Panc1 (cell line): Measurements from ENCODE around the gene SEMA3G. TPM values are rescaled to one million over a fixed set of nuclear protein-coding genes. Genes with fewer than 3 reads are reported as not detected.

Source experiments
- ATAC-seq: fragments of 200-7000 bp; cut with Tn5 transposase; 2 replicates; pipeline ENCODE4 v1.9.1; 2020; ENCODE audit warnings: mild to moderate bottlenecking, moderate library complexity
- BruUV-seq: library from RNA; stranded (reverse); fragments of 400-500 nt; replicated peaks from 2 replicates; lab custom pipeline; 2021; lab: Mats Ljungman, UMichigan
- CTCF ChIA-PET: fragments of 300-600 bp; sonication (Branson Sonifier 250); formaldehyde crosslinking; loops from one replicate; lab custom pipeline; 2022; ENCODE audit warnings: antibody characterized with exemption; lab: Charles Lee
- POLR2A ChIA-PET: fragments of 300-600 bp; sonication (Branson Sonifier 250); formaldehyde crosslinking; loops from one replicate; lab custom pipeline; 2022; ENCODE audit warnings: antibody characterized with exemption; lab: Charles Lee
- DNase-seq: peaks from one replicate; pipeline ENCODE4 v3.0.0-alpha.2; 2010; ENCODE audit warnings: low read depth, low spot score
- H3K27ac ChIP-seq: 2 replicates; pipeline ENCODE4 v1.5.1; 2011; ENCODE audit warnings: mild to moderate bottlenecking, low read length, inconsistent platforms
- H3K27me3 ChIP-seq: fragments of 200-500 bp; sonication (Bioruptor generic); 2 replicates; pipeline ENCODE4 v1.6.0; 2014; ENCODE audit warnings: low read length, inconsistent platforms; ENCODE audit not compliant: control insufficient read depth, insufficient read depth
- H3K36me3 ChIP-seq: fragments of 200-500 bp; sonication (Bioruptor generic); 2 replicates; pipeline ENCODE4 v1.5.1; 2014; ENCODE audit warnings: inconsistent platforms, mild to moderate bottlenecking, low read length, moderate library complexity; ENCODE audit not compliant: control insufficient read depth, insufficient read depth
- H3K4me1 ChIP-seq: 2 replicates; pipeline ENCODE4 v1.5.1; 2011; ENCODE audit warnings: inconsistent platforms, mild to moderate bottlenecking, low read length, moderate library complexity; ENCODE audit not compliant: control insufficient read depth, insufficient read depth
- H3K4me3 ChIP-seq, 2 experiments: 2 replicates each; pipeline ENCODE4 v1.5.1; 2011 to 2012; ENCODE audit warnings: low read depth in 2 of 2, low read length in 2 of 2, mild to moderate bottlenecking in 2 of 2, inconsistent platforms in 1 of 2, moderate library complexity in 1 of 2
- H3K9me3 ChIP-seq: fragments of 200-500 bp; sonication (Bioruptor generic); 2 replicates; pipeline ENCODE4 v1.5.1; 2014; ENCODE audit warnings: low read depth, mild to moderate bottlenecking, inconsistent platforms, low read length, moderate library complexity; ENCODE audit not compliant: control insufficient read depth, insufficient read depth
- POLR2AphosphoS5 ChIP-seq: IDR thresholded peaks from 2 replicates; pipeline ENCODE4 v1.6.1; 2012; ENCODE audit warnings: mild to moderate bottlenecking, low read depth, low read length, moderate library complexity
- SIN3A ChIP-seq: IDR thresholded peaks from 2 replicates; pipeline ENCODE4 v1.6.1; 2012; ENCODE audit warnings: low read depth, mild to moderate bottlenecking, low read length, moderate library complexity, borderline replicate concordance; ENCODE audit not compliant: insufficient read depth
- TCF7L2 ChIP-seq: IDR thresholded peaks from 2 replicates; pipeline ENCODE4 v1.6.1; 2011; ENCODE audit warnings: mild to moderate bottlenecking, low read depth, low read length, inconsistent platforms
- in situ Hi-C: cut with HindIII; loops from 2 replicates; pipeline ENCODE4 v1.10.0; 2016; ENCODE audit warnings: low sequenced_read_pairs, low pct_unique_long_range_greater_than_20kb
- intact Hi-C: fragments of 100-400 bp; cut with micrococcal nuclease; formaldehyde crosslinking; loops from one replicate; pipeline ENCODE4 v1.10.0; 2022; ENCODE audit not compliant: unreplicated experiment
- total RNA-seq: library from RNA; stranded (reverse); gene quantifications from one replicate; pipeline ENCODE4 v1.2.1, GENCODE V29; 2021; ENCODE audit not compliant: unreplicated experiment
- TF ChIP-seq, protein P1 (sequence below), 2 experiments: IDR thresholded peaks; 2 replicates each; pipeline ENCODE4 v1.6.1; 2011 to 2012; ENCODE audit warnings: low read depth in 2 of 2, control low read depth in 1 of 2, low read length in 1 of 2, mild to moderate bottlenecking in 1 of 2, moderate library complexity in 1 of 2; ENCODE audit not compliant: insufficient read depth in 1 of 2
- TF ChIP-seq, protein P2 (sequence below): fragments of 450-650 bp; IDR thresholded peaks from 2 replicates; pipeline ENCODE4 v1.5.1; 2017; ENCODE audit warnings: mild to moderate bottlenecking

SEMA3G gene
- total RNA-seq, 1 experiment from 2014 or later = 1.6 TPM

- Histone ChIP-seq H3K4me3 (no peak overlapping the region), H3K36me3 (no peaks in the 10 kb centered on the region), H3K27me3 (no peaks in the 10 kb centered on the region), H3K4me1 (no peaks in the 10 kb centered on the region), H3K9me3 (no peaks in the 10 kb centered on the region), H3K27ac (no peak overlapping the region)
- intact Hi-C loops = no loop called here
- BruUV-seq = TSS peak; percentile 53
- ChIA-PET CTCF (no interaction called here), POLR2A (no interaction called here)
- ATAC-seq = peak; percentile 26; the same call in 1 of the 2 replicates
- DNase-seq = no peak
- TF ChIP-seq POLR2AphosphoS5 (no peak), TCF7L2 (no peak), SIN3A (no peak)
- TF ChIP-seq, protein P1, sequence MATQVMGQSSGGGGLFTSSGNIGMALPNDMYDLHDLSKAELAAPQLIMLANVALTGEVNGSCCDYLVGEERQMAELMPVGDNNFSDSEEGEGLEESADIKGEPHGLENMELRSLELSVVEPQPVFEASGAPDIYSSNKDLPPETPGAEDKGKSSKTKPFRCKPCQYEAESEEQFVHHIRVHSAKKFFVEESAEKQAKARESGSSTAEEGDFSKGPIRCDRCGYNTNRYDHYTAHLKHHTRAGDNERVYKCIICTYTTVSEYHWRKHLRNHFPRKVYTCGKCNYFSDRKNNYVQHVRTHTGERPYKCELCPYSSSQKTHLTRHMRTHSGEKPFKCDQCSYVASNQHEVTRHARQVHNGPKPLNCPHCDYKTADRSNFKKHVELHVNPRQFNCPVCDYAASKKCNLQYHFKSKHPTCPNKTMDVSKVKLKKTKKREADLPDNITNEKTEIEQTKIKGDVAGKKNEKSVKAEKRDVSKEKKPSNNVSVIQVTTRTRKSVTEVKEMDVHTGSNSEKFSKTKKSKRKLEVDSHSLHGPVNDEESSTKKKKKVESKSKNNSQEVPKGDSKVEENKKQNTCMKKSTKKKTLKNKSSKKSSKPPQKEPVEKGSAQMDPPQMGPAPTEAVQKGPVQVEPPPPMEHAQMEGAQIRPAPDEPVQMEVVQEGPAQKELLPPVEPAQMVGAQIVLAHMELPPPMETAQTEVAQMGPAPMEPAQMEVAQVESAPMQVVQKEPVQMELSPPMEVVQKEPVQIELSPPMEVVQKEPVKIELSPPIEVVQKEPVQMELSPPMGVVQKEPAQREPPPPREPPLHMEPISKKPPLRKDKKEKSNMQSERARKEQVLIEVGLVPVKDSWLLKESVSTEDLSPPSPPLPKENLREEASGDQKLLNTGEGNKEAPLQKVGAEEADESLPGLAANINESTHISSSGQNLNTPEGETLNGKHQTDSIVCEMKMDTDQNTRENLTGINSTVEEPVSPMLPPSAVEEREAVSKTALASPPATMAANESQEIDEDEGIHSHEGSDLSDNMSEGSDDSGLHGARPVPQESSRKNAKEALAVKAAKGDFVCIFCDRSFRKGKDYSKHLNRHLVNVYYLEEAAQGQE (IDR thresholded peaks at IDR 0.05; ENCODE audit: insufficient read depth in 1 of 2, low read depth in 2 of 2, low read length in 1 of 2) = no peak
- TF ChIP-seq, protein P2, sequence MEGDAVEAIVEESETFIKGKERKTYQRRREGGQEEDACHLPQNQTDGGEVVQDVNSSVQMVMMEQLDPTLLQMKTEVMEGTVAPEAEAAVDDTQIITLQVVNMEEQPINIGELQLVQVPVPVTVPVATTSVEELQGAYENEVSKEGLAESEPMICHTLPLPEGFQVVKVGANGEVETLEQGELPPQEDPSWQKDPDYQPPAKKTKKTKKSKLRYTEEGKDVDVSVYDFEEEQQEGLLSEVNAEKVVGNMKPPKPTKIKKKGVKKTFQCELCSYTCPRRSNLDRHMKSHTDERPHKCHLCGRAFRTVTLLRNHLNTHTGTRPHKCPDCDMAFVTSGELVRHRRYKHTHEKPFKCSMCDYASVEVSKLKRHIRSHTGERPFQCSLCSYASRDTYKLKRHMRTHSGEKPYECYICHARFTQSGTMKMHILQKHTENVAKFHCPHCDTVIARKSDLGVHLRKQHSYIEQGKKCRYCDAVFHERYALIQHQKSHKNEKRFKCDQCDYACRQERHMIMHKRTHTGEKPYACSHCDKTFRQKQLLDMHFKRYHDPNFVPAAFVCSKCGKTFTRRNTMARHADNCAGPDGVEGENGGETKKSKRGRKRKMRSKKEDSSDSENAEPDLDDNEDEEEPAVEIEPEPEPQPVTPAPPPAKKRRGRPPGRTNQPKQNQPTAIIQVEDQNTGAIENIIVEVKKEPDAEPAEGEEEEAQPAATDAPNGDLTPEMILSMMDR = no peak
- in situ Hi-C loops = no loop called here
Observed at GRCh38 chr3:52483081-52483480, 38.2 kb upstream of the SEMA3G start.

DNA sequence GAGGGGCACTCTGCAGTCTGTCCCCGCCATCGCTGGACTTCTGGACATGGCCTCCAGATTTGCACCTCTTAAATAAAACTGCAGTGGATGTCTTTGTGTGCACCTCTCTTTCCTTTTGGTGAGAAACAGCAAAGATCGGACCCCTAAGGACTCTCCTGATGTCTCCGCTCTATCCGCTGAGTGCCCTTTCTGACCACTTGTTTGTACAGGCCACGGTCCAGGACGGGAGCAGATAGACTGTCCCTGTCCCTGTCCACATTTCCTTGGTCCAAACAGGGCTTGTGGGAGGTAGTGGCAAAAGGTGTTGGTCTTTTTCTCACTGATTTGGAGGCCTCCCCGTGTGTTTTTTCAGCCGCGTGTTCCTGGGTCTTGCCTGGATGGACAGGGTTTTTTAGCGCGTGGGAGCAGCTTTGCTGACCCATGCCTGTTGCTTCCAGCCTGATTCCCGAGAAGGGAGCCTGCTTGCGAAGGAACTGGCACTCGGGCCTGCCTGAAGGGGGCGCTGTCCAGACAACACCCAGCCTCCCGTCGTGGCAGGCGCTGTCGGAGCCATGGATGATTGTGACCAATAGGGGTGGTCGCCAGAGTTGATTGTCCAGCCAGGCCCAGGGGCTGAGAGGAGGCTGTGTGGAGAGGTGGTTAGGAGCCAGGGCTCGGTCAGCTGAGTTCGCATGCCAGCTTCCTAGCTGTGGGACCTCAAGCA is 37.1 kb upstream of the SEMA3G start:
- POLR2A ChIA-PET = no interaction called here
- Histone ChIP-seq H3K27me3 (no peaks in the 10 kb centered on the region), H3K27ac (no peak overlapping the region), H3K36me3 (no peaks in the 10 kb centered on the region), H3K4me1 (no peaks in the 10 kb centered on the region), H3K4me3 (no peak overlapping the region), H3K9me3 (no peaks in the 10 kb centered on the region)
- in situ Hi-C loops = no loop called here
- DNase-seq (no peak), ATAC-seq (no peak)
- CTCF ChIA-PET = interaction anchor here (0.5 kb wide), 1 partner anchor 231 kb away, joined by 3 read pairs; no protein-coding TSS in a partner anchor
- BruUV-seq = no TSS peak
- intact Hi-C loops = no loop called here
- TF ChIP-seq, protein P2 = no peak; the same call in 1 of the 2 replicates
